ENCODE data around the gene ZNFX1.

- TF ChIP-seq YBX1 (IDR thresholded peaks at IDR 0.05) (no peak), POU5F1 (IDR thresholded peaks at IDR 0.05; ENCODE audit: borderline replicate concordance, low read depth, low read length, partially characterized antibody) (no peak), EP300 (IDR thresholded peaks at IDR 0.05; ENCODE audit: low read length) (no peak), CTCF (IDR thresholded peaks at IDR 0.05 in 2 of 3, conservative IDR thresholded peaks at IDR 0.05 in 1 of 3; ENCODE audit: insufficient read depth in 2 of 3, low read depth in 1 of 3, low read length in 3 of 3) (no peak), CEBPZ (IDR thresholded peaks at IDR 0.05; ENCODE audit: borderline replicate concordance, low read depth, low read length) (no peak), E4F1 (CRISPR knock-in tag; IDR thresholded peaks at IDR 0.05; ENCODE audit: borderline replicate concordance) (no peak), POLR2AphosphoS5 (IDR thresholded peaks at IDR 0.05; ENCODE audit: control insufficient read depth, insufficient read depth, low read depth, low read length) (no peak), FOXJ3 (CRISPR knock-in tag; IDR thresholded peaks at IDR 0.05) (no peak)
Observed at GRCh38 chr20:49203746-49204145, 74.1 kb downstream of the ZNFX1 start.
